ENCODE measurements around the gene LMNB1.

Gene LMNB1

DNA sequence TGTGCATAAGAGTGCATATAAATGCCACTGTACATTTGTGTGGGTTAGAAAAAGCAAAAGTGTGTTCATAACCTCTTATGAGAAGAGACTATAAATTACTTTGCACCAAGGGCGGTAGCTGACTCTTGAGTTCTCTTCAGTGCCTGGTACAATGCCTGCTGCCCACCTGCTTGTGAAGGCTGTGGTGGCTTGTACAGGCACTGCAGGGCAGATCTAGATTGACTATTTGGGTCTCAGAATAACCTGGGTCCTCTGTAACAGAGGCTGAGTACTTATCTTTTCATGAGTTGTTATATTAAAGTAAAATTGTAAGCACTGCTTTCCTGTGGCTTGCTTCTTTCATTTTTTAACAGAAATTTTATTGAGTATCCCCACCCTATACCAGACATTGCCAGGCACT lies 22.8 kb downstream of the LMNB1 start (continued):
- TF ChIP-seq ZNF830 (tag by site-specific recombination; IDR thresholded peaks at IDR 0.05; ENCODE audit: low read depth) = no peak
- TF ChIP-seq PATZ1 (tag by site-specific recombination; IDR thresholded peaks at IDR 0.05) = no peak
- TF ChIP-seq ZNF626 (tag by site-specific recombination; IDR thresholded peaks at IDR 0.05) = no peak
- TF ChIP-seq ZNF629 (tag by site-specific recombination; IDR thresholded peaks at IDR 0.05) = no peak
- TF ChIP-seq, protein P1, sequence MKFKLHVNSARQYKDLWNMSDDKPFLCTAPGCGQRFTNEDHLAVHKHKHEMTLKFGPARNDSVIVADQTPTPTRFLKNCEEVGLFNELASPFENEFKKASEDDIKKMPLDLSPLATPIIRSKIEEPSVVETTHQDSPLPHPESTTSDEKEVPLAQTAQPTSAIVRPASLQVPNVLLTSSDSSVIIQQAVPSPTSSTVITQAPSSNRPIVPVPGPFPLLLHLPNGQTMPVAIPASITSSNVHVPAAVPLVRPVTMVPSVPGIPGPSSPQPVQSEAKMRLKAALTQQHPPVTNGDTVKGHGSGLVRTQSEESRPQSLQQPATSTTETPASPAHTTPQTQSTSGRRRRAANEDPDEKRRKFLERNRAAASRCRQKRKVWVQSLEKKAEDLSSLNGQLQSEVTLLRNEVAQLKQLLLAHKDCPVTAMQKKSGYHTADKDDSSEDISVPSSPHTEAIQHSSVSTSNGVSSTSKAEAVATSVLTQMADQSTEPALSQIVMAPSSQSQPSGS (tag by site-specific recombination; IDR thresholded peaks at IDR 0.05; ENCODE audit: low read depth) = no peak

- Histone ChIP-seq H3K36me3 (ENCODE audit: control insufficient read depth in 2 of 2, insufficient read depth in 1 of 2, low read length in 2 of 2) (peaks cover 12 to 23% of the 10 kb centered on the region in 2 experiments), H3K4me1 (ENCODE audit: control insufficient read depth, insufficient read depth, low read length) (peaks cover 5% of the 10 kb centered on the region), H3K27ac (ENCODE audit: extremely low read depth, low read depth, low read length) (no peak overlapping the region), H3K4me3 (ENCODE audit: low read depth, low read length) (no peak overlapping the region), H3K9me3 (ENCODE audit: control insufficient read depth, insufficient read depth, low read depth, low read length) (no peaks in the 10 kb centered on the region)
- POLR2A ChIA-PET = interaction anchor here (1.5 kb wide), 1 partner anchor 23 kb away, joined by 5 read pairs; no protein-coding TSS in a partner anchor
- TF ChIP-seq ZNF214 (tag by site-specific recombination; IDR thresholded peaks at IDR 0.05; ENCODE audit: borderline replicate concordance) (no peak), ZNF837 (tag by site-specific recombination; IDR thresholded peaks at IDR 0.05) (no peak), SCRT1 (tag by site-specific recombination; IDR thresholded peaks at IDR 0.05; ENCODE audit: borderline replicate concordance) (no peak), ZEB2 (tag by site-specific recombination; IDR thresholded peaks at IDR 0.05) (peak; percentile 7; the same call in 1 of the 2 replicates), ZNF571 (tag by site-specific recombination; IDR thresholded peaks at IDR 0.05) (no peak), FEZF1 (tag by site-specific recombination; IDR thresholded peaks at IDR 0.05) (peak; percentile 69), ZNF404 (tag by site-specific recombination; IDR thresholded peaks at IDR 0.05) (no peak), ZNF658 (tag by site-specific recombination; IDR thresholded peaks at IDR 0.05) (no peak), MEIS1 (CRISPR knock-in tag; IDR thresholded peaks at IDR 0.05; ENCODE audit: borderline replicate concordance) (no peak), ZFP37 (tag by site-specific recombination; IDR thresholded peaks at IDR 0.05) (no peak), ZNF433 (tag by site-specific recombination; IDR thresholded peaks at IDR 0.05; ENCODE audit: low read depth) (no peak), ZNF155 (tag by site-specific recombination; IDR thresholded peaks at IDR 0.05) (no peak), ZNF529 (tag by site-specific recombination; IDR thresholded peaks at IDR 0.05; ENCODE audit: insufficient replicate concordance) (no peak)
- TF ChIP-seq, protein P2, sequence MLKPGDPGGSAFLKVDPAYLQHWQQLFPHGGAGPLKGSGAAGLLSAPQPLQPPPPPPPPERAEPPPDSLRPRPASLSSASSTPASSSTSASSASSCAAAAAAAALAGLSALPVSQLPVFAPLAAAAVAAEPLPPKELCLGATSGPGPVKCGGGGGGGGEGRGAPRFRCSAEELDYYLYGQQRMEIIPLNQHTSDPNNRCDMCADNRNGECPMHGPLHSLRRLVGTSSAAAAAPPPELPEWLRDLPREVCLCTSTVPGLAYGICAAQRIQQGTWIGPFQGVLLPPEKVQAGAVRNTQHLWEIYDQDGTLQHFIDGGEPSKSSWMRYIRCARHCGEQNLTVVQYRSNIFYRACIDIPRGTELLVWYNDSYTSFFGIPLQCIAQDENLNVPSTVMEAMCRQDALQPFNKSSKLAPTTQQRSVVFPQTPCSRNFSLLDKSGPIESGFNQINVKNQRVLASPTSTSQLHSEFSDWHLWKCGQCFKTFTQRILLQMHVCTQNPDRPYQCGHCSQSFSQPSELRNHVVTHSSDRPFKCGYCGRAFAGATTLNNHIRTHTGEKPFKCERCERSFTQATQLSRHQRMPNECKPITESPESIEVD (tag by site-specific recombination; IDR thresholded peaks at IDR 0.05) = peak; percentile 20; the same call in 1 of the 2 replicates
- CTCF ChIA-PET = interaction anchor here (0.6 to 2.3 kb wide), 8 partner anchors 10 to 636 kb away, joined by 3 to 23 read pairs (median 3); no protein-coding TSS in a partner anchor
These were observed 24.4 kb downstream of the LMNB1 start for GRCh38 chr5:126801174-126801991.
